ENCODE results near the gene CYP4F3.
"Not testable (repeated sequence)": the region's sequence is repeated elsewhere in the genome, so short reads cannot be mapped to it uniquely, and the experiment has no call there.

CYP4F3 gene

DNA sequence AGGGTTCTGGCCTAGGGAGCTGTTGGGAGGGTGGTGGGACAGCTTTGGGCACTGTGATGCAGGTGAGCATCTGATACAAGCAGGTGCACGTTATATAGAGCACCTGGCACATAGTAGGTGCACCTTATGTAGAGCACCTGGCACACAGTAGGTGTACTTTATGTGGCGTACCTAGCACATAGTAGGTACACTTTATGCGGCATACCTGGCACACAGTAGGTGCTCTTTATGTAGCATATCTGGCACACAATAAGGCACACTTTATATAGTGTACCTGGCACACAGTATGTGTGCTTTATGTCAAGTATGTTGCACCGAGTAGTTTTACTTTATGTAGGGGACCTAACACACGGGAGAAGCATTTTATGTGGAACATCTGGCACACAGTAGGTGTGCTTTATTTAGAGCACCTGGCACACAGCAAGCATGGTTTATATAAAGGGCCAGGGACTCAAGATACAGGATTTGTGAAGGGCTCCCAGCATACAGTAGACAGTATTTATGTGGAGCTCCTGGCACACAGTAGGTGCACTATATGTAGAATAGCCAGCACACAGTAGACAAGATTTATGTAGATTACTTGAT lies 30.6 kb downstream of the CYP4F3 start:
- DNase-seq, result no peak

- DNase-seq, result no peak
These were observed 31.3 kb downstream of the CYP4F3 start for GRCh38 chr19:15671891-15672579.

DNA sequence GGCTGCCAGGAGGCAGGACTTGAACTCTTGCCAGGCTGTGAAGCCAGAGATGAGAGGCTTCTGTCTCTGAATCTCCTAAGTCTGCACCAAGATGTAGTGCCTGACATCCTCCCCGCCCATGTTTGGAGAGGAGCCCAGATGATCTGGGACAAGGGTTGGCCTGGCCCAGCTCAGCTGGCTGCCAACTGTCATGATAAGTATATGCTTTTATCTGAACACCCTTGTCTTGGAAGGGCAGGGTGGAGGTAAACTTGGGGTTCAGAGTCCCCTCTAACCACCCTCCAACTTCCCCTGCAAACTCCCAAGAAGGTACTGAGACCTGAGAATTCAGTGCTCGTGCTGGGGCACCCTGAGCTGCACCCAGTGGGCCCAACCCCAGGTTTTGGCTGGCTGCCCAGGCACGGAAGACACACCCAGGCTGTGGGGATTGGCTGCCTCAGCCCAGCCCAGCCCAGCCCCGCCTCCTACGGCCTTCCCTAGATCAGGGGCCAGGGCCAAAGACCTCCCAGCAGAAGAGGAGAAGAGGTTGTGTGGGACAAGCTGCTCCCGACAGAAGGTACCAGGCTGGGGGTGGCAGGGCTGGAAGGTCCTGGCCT lies 32.0 kb downstream of the CYP4F3 start, which contains the start of gene CYP4F12:
CYP4F12 (plus strand) TSS at position 508 of the 596 bp plus-strand sequence. CDS start 443 bp downstream, outside the sequence.
- DNase-seq, result no peak

DNA sequence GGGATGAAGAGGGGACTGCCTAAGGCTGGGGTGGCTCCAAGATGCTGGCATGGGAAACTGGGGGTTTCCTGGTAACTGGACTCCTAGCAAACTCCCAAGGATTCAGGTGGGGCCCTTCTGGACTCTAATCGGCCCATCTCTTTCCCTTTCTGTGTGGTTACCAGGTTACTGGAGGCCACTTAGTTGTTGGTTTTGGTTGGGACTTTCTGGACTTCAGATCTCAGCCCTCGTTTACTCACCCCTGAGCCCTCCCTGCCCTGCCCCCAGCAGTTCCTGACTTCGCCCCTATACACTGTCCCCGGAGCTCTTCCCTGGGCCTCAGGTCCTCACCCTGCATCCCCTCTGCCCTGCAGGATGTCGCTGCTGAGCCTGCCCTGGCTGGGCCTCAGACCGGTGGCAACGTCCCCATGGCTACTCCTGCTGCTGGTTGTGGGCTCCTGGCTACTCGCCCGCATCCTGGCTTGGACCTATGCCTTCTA lies 32.5 kb downstream of the CYP4F3 start:
- DNase-seq, result no peak

DNA sequence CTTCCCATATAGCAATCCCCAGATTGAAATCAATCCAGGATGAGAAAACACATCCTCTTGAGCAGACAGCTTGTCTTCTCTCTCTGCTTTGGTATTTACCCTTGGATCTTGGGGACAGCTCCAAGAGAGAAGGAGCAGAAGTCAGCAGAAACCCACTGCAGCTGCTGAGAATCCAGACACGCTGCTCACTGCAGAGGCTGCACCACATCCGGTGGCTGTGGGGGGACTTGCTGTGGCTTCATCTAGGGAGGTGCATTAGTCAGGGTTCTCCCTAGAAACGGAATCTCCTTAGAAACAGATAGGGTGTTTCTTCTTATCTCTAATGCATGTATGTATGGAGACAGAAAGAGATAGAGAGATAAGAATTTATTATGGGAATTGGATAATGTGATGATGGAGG lies 34.9 kb downstream of the CYP4F3 start:
- no peak for DNase-seq

- no peak for DNase-seq
These were observed 38.4 kb downstream of the CYP4F3 start for GRCh38 chr19:15679089-15679488.

- DNase-seq, result not testable (repeated sequence)
These were observed 39.2 kb downstream of the CYP4F3 start for GRCh38 chr19:15679865-15680264.

DNA sequence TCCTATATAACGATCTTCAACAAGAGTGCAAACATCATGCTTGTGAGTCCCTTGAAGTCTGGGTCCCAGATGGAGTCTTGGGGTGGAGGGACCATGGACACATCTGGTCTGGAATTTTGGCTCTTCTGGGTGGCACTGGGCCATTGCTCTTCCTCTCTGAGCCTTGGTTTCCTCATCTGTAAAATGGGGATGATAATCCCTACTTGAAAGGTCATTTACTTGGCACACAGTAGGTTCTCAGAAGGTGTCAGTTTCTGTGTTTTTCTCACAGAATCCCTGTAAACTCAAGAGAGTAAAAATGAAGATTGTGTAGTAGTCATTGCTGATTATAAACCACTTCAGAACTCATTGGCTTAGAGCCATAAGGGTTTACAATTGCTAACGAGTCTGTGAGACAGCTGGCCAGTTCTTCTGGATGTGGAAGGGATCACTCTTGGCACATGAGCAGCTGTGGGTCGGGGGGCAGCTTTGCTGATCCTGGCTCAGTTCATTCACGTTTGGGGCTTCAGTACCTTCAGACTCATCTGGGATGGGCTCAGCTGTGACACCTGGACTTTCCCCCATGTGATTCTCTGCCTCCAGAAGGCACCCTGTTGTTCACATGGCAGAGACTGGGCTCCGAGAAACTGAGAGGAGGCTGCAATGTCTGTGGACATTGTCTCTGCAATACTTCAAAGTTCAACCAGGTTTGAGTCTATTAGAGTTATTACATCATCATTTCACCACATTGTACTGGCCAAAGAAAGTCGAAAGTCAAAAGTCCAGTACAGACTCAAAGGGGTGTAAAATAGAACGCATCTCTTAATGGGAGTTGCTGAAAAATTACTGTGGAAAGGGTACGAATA lies 40.0 kb downstream of the CYP4F3 start:
- DNase-seq, result no peak

DNA sequence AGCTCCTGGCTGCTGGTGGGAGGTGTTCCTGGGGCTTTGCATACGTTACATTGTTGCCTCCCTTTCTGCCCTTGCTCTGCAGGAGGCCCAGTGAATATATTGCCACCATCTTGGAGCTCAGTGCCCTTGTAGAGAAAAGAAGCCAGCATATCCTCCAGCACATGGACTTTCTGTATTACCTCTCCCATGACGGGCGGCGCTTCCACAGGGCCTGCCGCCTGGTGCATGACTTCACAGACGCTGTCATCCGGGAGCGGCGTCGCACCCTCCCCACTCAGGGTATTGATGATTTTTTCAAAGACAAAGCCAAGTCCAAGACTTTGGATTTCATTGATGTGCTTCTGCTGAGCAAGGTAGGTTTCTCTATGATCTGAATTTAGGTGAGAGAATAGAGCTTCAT lies 42.7 kb downstream of the CYP4F3 start:
- no peak for DNase-seq

- DNase-seq, result no peak
These were observed 44.1 kb downstream of the CYP4F3 start for GRCh38 chr19:15684828-15685227.

GRCh38 chr19:15696654-15697194 lies 56.0 kb downstream of the CYP4F3 start:
- DNase-seq, result no peak

- no peak for DNase-seq
These were observed 61.2 kb downstream of the CYP4F3 start for GRCh38 chr19:15701757-15702533.

- no peak for DNase-seq
These were observed 61.8 kb downstream of the CYP4F3 start for GRCh38 chr19:15702534-15702930.
